HL-60 (cell line): ENCODE data around the gene NINJ1.
A peak's percentile ranks its signal among the peaks of the same experiment; 100 is the strongest.

Source experiments
- DNase-seq, 2 experiments: peaks; one replicate each; pipeline ENCODE4 v3.0.0-alpha.2; 2010 to 2020; ENCODE audit warnings: low read depth in 1 of 2, low spot score in 1 of 2
- H3K27ac ChIP-seq: fragments of 250-450 bp; sonication (Bioruptor Pico); replicated peaks from 2 replicates; pipeline ENCODE4 v1.5.1; 2020; ENCODE audit warnings: mild to moderate bottlenecking, moderate library complexity
- H3K27me3 ChIP-seq: fragments of 250-450 bp; sonication (Bioruptor Pico); 2 replicates; pipeline ENCODE4 v1.5.1; 2021; ENCODE audit warnings: mild to moderate bottlenecking, moderate library complexity; ENCODE audit not compliant: insufficient read depth, poor library complexity, severe bottlenecking
- H3K4me3 ChIP-seq: replicated peaks from 2 replicates; pipeline ENCODE4 v1.5.1; 2011; ENCODE audit warnings: mild to moderate bottlenecking, control low read depth, low read length; ENCODE audit not compliant: insufficient read depth
- GABPA ChIP-seq: IDR thresholded peaks from 2 replicates; pipeline ENCODE4 v1.6.1; 2012; ENCODE audit warnings: low read depth
- POLR2AphosphoS5 ChIP-seq: IDR thresholded peaks from 2 replicates; pipeline ENCODE4 v1.6.1; 2012; ENCODE audit warnings: low read depth
- SPI1 ChIP-seq: IDR thresholded peaks from 2 replicates; pipeline ENCODE4 v1.6.1; 2012; ENCODE audit warnings: low read depth, mild to moderate bottlenecking, borderline replicate concordance
- TF ChIP-seq, protein P1 (sequence below): IDR thresholded peaks from one replicate; pipeline ENCODE4 v1.5.1; 2011; ENCODE audit warnings: low read length, control low read depth, inconsistent platforms; ENCODE audit not compliant: insufficient read depth
- TF ChIP-seq, protein P2 (sequence below): IDR thresholded peaks from 2 replicates; pipeline ENCODE4 v1.6.1; 2012; ENCODE audit warnings: low read depth; ENCODE audit not compliant: insufficient replicate concordance

Gene NINJ1

DNA sequence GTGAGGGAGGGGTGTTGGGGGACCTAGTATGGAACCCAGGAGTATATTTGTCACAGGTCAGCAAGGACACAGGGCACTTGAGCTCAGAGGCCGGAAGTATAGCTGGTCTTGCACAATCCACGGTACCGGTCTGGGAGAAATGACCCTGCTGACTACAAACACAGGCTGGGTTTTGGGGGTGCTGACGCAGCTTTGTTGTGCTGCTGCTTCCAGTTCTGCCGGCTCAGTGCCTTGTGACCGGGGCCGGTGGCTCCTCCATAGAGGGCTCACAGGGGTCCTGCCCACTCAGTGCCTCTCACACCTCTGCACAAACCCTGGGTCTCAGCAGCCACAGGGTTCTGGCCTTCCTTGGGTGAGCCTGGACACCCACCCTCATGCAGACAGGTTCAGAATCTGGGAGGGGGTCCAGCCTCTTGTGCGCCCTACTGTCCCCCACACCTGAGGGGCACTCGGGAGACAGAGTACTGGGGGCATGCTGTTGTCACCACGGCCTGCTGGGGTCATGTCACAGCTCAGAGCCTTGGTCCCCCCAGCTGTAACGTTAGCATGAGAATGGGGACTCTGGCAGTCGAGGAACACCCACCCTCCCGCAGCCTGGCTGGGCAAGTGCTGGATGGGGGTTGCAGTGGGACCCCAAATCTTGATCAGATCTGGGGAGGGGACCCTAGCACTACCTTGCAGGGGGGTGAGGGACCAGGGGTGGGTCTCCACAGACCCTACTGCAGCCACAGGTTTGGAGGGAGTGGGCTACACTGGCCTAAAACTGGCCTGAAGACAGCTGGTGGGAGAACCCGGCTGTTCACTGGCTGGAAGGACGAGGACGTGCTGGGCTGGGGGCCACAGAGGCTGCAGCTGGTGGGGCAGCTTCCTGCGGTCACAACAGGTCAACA is 17.7 kb downstream of the NINJ1 start:
- TF ChIP-seq, protein P1, sequence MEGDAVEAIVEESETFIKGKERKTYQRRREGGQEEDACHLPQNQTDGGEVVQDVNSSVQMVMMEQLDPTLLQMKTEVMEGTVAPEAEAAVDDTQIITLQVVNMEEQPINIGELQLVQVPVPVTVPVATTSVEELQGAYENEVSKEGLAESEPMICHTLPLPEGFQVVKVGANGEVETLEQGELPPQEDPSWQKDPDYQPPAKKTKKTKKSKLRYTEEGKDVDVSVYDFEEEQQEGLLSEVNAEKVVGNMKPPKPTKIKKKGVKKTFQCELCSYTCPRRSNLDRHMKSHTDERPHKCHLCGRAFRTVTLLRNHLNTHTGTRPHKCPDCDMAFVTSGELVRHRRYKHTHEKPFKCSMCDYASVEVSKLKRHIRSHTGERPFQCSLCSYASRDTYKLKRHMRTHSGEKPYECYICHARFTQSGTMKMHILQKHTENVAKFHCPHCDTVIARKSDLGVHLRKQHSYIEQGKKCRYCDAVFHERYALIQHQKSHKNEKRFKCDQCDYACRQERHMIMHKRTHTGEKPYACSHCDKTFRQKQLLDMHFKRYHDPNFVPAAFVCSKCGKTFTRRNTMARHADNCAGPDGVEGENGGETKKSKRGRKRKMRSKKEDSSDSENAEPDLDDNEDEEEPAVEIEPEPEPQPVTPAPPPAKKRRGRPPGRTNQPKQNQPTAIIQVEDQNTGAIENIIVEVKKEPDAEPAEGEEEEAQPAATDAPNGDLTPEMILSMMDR, result no peak
- TF ChIP-seq, protein P2, sequence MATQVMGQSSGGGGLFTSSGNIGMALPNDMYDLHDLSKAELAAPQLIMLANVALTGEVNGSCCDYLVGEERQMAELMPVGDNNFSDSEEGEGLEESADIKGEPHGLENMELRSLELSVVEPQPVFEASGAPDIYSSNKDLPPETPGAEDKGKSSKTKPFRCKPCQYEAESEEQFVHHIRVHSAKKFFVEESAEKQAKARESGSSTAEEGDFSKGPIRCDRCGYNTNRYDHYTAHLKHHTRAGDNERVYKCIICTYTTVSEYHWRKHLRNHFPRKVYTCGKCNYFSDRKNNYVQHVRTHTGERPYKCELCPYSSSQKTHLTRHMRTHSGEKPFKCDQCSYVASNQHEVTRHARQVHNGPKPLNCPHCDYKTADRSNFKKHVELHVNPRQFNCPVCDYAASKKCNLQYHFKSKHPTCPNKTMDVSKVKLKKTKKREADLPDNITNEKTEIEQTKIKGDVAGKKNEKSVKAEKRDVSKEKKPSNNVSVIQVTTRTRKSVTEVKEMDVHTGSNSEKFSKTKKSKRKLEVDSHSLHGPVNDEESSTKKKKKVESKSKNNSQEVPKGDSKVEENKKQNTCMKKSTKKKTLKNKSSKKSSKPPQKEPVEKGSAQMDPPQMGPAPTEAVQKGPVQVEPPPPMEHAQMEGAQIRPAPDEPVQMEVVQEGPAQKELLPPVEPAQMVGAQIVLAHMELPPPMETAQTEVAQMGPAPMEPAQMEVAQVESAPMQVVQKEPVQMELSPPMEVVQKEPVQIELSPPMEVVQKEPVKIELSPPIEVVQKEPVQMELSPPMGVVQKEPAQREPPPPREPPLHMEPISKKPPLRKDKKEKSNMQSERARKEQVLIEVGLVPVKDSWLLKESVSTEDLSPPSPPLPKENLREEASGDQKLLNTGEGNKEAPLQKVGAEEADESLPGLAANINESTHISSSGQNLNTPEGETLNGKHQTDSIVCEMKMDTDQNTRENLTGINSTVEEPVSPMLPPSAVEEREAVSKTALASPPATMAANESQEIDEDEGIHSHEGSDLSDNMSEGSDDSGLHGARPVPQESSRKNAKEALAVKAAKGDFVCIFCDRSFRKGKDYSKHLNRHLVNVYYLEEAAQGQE, result no peak
- TF ChIP-seq SPI1, result no peak
- no peak for TF ChIP-seq POLR2AphosphoS5
- TF ChIP-seq GABPA, result no peak
- Histone ChIP-seq H3K27me3 (no peaks in the 10 kb centered on the region), H3K27ac (peak overlapping the region; percentile 70), H3K4me3 (no peak overlapping the region)
- DNase-seq, result peak; percentile 83 to 93

DNA sequence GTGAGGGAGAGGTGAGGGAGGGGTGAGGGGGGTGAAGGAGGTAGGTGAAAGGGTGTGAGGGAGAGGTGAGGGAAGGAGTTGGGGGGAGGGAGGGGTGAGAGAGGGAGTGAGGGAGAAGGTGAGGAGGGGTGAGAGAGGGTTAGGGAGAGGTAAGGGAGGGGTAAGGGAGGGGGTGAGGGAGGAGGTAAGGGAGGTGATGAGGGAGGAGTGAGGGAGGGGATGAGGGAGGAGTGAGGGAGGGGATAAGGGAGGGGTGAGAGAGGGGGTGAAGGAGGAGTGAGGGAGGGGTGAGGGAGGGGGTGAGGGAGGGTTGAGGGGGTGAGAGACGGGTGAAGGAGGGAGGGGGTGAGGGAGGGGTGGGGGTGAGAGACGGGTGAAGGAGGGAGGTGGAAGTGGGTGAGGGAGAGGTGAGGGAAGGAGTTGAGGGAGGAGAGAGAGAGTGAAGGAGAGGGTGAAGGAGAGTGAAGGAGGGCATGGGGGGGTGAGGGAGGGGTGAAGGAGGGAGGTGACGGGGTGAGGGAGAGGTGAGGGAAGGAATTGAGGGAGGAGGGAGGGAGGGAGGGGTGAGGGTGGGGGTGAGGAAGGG is 18.5 kb downstream of the NINJ1 start:
- TF ChIP-seq GABPA (no peak), SPI1 (no peak), POLR2AphosphoS5 (no peak)
- TF ChIP-seq, protein P2, result no peak
- TF ChIP-seq, protein P1, result no peak
- Histone ChIP-seq H3K27ac (no peak overlapping the region; the same call in 1 of the 2 replicates), H3K4me3 (no peak overlapping the region), H3K27me3 (no peaks in the 10 kb centered on the region)
- no peak for DNase-seq

DNA sequence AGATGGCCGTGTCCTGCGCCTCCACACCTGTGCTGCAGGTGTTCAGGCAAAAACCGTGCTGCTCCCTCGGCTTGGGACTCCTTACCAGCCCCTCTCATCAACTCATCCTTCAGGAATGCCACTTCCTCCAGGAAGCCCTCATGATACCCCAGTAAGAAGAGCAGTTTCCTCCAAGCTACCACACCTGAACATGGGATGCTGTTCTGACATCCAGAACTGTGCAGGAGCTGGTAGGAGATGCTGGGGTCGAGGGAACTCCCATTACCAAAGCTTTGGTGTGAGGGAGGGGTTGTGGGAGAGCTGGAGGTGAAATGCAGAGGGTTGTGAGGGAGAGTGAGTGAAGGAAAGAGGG is 19.1 kb downstream of the NINJ1 start:
- Histone ChIP-seq H3K27me3 (no peaks in the 10 kb centered on the region), H3K4me3 (no peak overlapping the region), H3K27ac (peak overlapping the region; percentile 81)
- no peak for DNase-seq
- no peak for TF ChIP-seq SPI1
- TF ChIP-seq, protein P1, result no peak
- TF ChIP-seq POLR2AphosphoS5, result no peak
- no peak for TF ChIP-seq GABPA
- TF ChIP-seq, protein P2, result no peak
